Measurements from ENCODE around the gene RFT1.
"Not testable (repeated sequence)": the region's sequence is repeated elsewhere in the genome, so short reads cannot be mapped to it uniquely, and the experiment has no call there.

The RFT1 gene

GRCh38 chr3:53153980-53154379 is 23.7 kb upstream of the RFT1 start:
- DNase-seq (ENCODE audit: low read depth) = no peak
- no peak overlapping the region for H3K4me3 ChIP-seq (ENCODE audit: low read length)
- TF ChIP-seq CTCF (conservative IDR thresholded peaks at IDR 0.05; ENCODE audit: low read depth, low read length) = no peak

GRCh38 chr3:53153264-53153823 is 23.1 kb upstream of the RFT1 start:
- no peak for TF ChIP-seq CTCF (conservative IDR thresholded peaks at IDR 0.05; ENCODE audit: low read depth, low read length)
- H3K4me3 ChIP-seq (ENCODE audit: low read length) = no peak overlapping the region
- DNase-seq (ENCODE audit: low read depth) = no peak

GRCh38 chr3:53151870-53152660 is 21.8 kb upstream of the RFT1 start:
- no peak for DNase-seq (ENCODE audit: low read depth)
- TF ChIP-seq CTCF (conservative IDR thresholded peaks at IDR 0.05; ENCODE audit: low read depth, low read length) = no peak

GRCh38 chr3:53151465-53151864 is 21.2 kb upstream of the RFT1 start:
- DNase-seq (ENCODE audit: low read depth) = no peak
- no peak for TF ChIP-seq CTCF (conservative IDR thresholded peaks at IDR 0.05; ENCODE audit: low read depth, low read length)
- H3K4me3 ChIP-seq (ENCODE audit: low read length) = no peak overlapping the region

More at GRCh38 chr3:53151870-53152660, 21.8 kb upstream of the RFT1 start:
- H3K4me3 ChIP-seq (ENCODE audit: low read length) = no peak overlapping the region

DNA sequence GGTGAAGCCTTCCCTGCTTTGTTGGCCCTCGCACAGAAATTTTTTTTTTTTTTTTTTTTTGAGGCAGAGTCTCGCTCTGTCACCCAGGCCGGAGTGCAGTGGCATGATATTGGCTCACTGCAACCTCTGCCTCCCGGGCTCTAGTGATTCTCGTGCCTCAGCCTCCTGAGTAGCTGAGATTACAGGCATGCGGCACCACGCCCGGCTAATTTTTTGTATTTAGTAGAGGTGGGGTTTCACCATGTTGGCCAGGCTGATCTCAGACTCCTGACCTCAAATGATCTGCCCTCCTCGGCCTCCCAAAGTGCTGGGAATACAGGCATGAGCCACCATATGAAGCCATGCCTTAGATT is 20.8 kb upstream of the RFT1 start:
- DNase-seq (ENCODE audit: low read depth); H3K4me3 ChIP-seq (ENCODE audit: low read length): not testable (repeated sequence)

DNA sequence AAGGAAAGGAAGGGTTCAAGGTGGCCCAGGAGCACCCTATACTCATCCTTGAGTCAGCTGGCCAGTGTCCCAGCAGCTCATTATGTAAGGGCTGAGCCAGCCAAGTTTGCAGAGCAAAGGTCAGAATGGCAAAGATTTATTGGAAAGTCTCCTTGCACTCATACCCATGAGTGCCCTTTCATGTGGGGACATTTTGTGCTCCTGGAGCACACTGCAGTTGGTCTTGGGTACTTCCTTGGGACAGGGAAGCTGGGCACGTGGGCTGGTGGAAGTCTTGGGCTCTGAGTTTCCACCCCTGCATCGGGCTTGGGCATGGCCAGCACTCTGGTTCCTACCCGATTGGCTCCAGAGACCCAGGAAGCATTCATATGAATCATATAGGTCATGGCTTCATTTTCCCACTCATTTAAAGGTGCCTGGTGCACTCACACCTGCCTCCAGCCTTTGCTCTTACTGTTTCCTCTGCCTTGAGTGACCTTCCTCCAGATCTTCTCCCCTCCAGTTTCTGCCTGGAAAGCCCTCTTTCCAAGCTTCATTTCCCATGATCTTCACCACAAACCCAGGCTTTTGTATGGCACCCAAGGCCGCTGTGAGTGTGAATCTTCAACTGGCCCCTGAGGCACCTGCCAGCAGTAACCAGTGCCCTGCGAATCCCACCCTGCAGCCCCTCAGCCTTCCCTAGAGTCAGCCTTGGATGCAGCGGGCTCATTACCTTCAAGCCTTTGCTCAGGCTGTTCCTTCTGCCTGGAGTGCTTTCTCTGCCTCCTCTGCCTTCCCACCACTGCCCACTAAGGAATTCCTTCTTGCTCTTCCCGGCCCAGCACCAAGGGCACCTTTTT is 20.2 kb upstream of the RFT1 start:
- no peak for TF ChIP-seq CTCF (conservative IDR thresholded peaks at IDR 0.05; ENCODE audit: low read depth, low read length)
- DNase-seq (ENCODE audit: low read depth) = no peak

DNA sequence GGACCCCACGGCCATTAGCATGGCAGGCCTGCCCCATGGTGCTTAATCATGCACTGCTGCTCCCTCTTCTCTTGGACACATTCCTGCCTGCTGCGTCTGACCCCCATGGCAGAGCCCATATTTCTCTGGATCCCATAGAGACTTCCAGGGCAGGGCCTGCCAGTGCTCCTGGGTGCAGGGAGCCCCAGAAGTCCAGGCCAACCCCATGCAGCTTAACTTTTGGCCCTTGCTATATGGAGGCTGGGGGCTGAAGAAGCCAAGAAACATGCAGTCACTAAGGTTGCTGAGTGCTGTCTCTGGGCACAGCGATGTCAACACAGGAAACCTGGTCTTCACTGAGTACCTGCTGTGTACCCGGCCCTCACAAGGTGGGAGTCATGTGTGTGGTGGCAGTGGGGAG is 19.5 kb upstream of the RFT1 start:
- no peak for TF ChIP-seq CTCF (conservative IDR thresholded peaks at IDR 0.05; ENCODE audit: low read depth, low read length)
- no peak overlapping the region for H3K4me3 ChIP-seq (ENCODE audit: low read length)

More for the DNA sequence above, 20.2 kb upstream of the RFT1 start:
- H3K4me3 ChIP-seq (ENCODE audit: low read length) = no peak overlapping the region

More for the DNA sequence above, 19.5 kb upstream of the RFT1 start:
- DNase-seq (ENCODE audit: low read depth) = no peak
